Liver (tissue), 9 donors: ENCODE measurements around the gene FUT9. TPM values are rescaled to one million over a fixed set of nuclear protein-coding genes. Genes with fewer than 3 reads are reported as not detected.

Experiments
- DNase-seq: peaks from one replicate; pipeline ENCODE4 v3.0.0-alpha.2; 2017; ENCODE audit warnings: low spot score
- H3K27ac ChIP-seq, 2 donors: one replicate each; pipeline ENCODE4 v1.7.0; 2013; ENCODE audit warnings: inconsistent platforms in 2 of 2, low read length in 2 of 2, control low read depth in 1 of 2, low read depth in 1 of 2, mild to moderate bottlenecking in 1 of 2
- H3K27me3 ChIP-seq, 4 donors: one replicate each; pipeline versions ENCODE4 v1.6.1 to v1.7.0; 2013; ENCODE audit warnings: low read length in 3 of 4, inconsistent platforms in 1 of 4, mild to moderate bottlenecking in 1 of 4, moderate library complexity in 1 of 4; ENCODE audit not compliant: control insufficient read depth in 4 of 4, insufficient read depth in 4 of 4
- H3K36me3 ChIP-seq, 4 donors: one replicate each; pipeline versions ENCODE4 v1.6.1 to v1.7.0; 2013; ENCODE audit warnings: low read length in 3 of 4, mild to moderate bottlenecking in 3 of 4, low read depth in 1 of 4, moderate library complexity in 1 of 4; ENCODE audit not compliant: control insufficient read depth in 4 of 4, insufficient read depth in 3 of 4
- H3K4me1 ChIP-seq, 4 donors: one replicate each; pipeline versions ENCODE4 v1.6.1 to v1.7.0; 2013; ENCODE audit warnings: low read length in 3 of 4, mild to moderate bottlenecking in 3 of 4, moderate library complexity in 1 of 4; ENCODE audit not compliant: control insufficient read depth in 4 of 4, insufficient read depth in 4 of 4
- H3K4me3 ChIP-seq, 3 donors: one replicate each; pipeline versions ENCODE4 v1.6.1 to v1.7.0; 2013; ENCODE audit warnings: low read length in 3 of 3, control low read depth in 1 of 3, low read depth in 1 of 3, mild to moderate bottlenecking in 1 of 3
- H3K9ac ChIP-seq, 2 donors: one replicate each; pipeline ENCODE4 v1.7.0; 2013; ENCODE audit warnings: low read length in 2 of 2, mild to moderate bottlenecking in 2 of 2, moderate library complexity in 2 of 2, control low read depth in 1 of 2, low read depth in 1 of 2
- H3K9me3 ChIP-seq, 4 donors: one replicate each; pipeline versions ENCODE4 v1.6.1 to v1.7.0; 2013; ENCODE audit warnings: low read length in 3 of 4; ENCODE audit not compliant: control insufficient read depth in 4 of 4
- CTCF ChIP-seq: fragments of 150-350 bp; IDR thresholded peaks from 2 replicates; pipeline ENCODE4 v1.5.1; 2017; ENCODE audit warnings: improper control_type of control experiment, low read depth, low read length; ENCODE audit not compliant: missing input control
- EGR1 ChIP-seq, 2 donors: IDR thresholded peaks; 2 replicates each; pipeline ENCODE4 v1.6.1; 2016 to 2018; ENCODE audit warnings: antibody characterized with exemption in 2 of 2, low read depth in 2 of 2
- FOXA1 ChIP-seq: IDR thresholded peaks from 2 replicates; pipeline ENCODE4 v1.6.1; 2016; ENCODE audit warnings: antibody characterized with exemption
- FOXA2 ChIP-seq: IDR thresholded peaks from 2 replicates; pipeline ENCODE4 v1.6.1; 2016; ENCODE audit warnings: antibody characterized with exemption
- GABPA ChIP-seq, 2 donors: IDR thresholded peaks in 1 of 2; conservative IDR thresholded peaks in 1 of 2; 2 replicates each; pipeline ENCODE4 v1.6.1; 2016; ENCODE audit warnings: antibody characterized with exemption in 2 of 2, mild to moderate bottlenecking in 1 of 2, moderate library complexity in 1 of 2
- HNF4A ChIP-seq, 2 donors: conservative IDR thresholded peaks; 2 replicates each; pipeline ENCODE4 v1.6.1; 2016; ENCODE audit warnings: antibody characterized with exemption in 2 of 2, mild to moderate bottlenecking in 2 of 2
- HNF4G ChIP-seq: IDR thresholded peaks from 2 replicates; pipeline ENCODE4 v1.6.1; 2016; ENCODE audit warnings: antibody characterized with exemption
- JUND ChIP-seq, 2 donors: IDR thresholded peaks; 2 replicates each; pipeline ENCODE4 v1.6.1; 2016; ENCODE audit warnings: antibody characterized with exemption in 2 of 2
- NR2F2 ChIP-seq: IDR thresholded peaks from 2 replicates; pipeline ENCODE4 v1.6.1; 2016; ENCODE audit warnings: antibody characterized with exemption
- RXRA ChIP-seq, 2 donors: IDR thresholded peaks; 2 replicates each; pipeline ENCODE4 v1.6.1; 2017 to 2018; ENCODE audit warnings: antibody characterized with exemption in 2 of 2, mild to moderate bottlenecking in 1 of 2
- SP1 ChIP-seq: IDR thresholded peaks from 2 replicates; pipeline ENCODE4 v1.6.1; 2018; ENCODE audit warnings: antibody characterized with exemption, mild to moderate bottlenecking
- TAF1 ChIP-seq: conservative IDR thresholded peaks from 2 replicates; pipeline ENCODE4 v1.6.1; 2016; ENCODE audit warnings: antibody characterized with exemption, mild to moderate bottlenecking
- ZBTB33 ChIP-seq: IDR thresholded peaks from 2 replicates; pipeline ENCODE4 v1.6.1; 2016; ENCODE audit warnings: antibody characterized with exemption
- WGBS: extraction: QIAGEN DNeasy Blood & Tissue Kit; methylation state at CpG from one replicate; pipeline ENCODE4 v1.1.7; 2013; 5-methylcytosine and 5-hydroxymethylcytosine counted together
- polyA plus RNA-seq, 2 donors: library from polyadenylated mRNA; stranded (reverse) in 1 of 2; unstranded in 1 of 2; fragments of 200-250 nt in 1 of 2; fragments of >200 nt in 1 of 2; fragmentation: Nextera tagmentation in 1 of 2; extraction: Ambion mirVana in 1 of 2; gene quantifications; one replicate each; pipeline versions ENCODE4 v1.2.1 to v1.2.3, GENCODE V29; 2013 to 2015
- total RNA-seq, 2 donors: library from RNA; depleted of rRNA; stranded (reverse); fragments of >200 nt; gene quantifications; one replicate each; pipeline ENCODE4 v1.2.3, GENCODE V29; 2014
- TF ChIP-seq, protein P1 (sequence below): IDR thresholded peaks from 2 replicates; pipeline ENCODE4 v1.6.1; 2016; ENCODE audit warnings: antibody characterized with exemption, mild to moderate bottlenecking
- TF ChIP-seq, protein P2 (sequence below): IDR thresholded peaks from 2 replicates; pipeline ENCODE4 v1.6.1; 2016; ENCODE audit warnings: antibody characterized with exemption
- TF ChIP-seq, protein P3 (sequence below): IDR thresholded peaks from 2 replicates; pipeline ENCODE4 v1.6.1; 2016; ENCODE audit warnings: antibody characterized with exemption
- donor health status: healthy.
- donor health status: healthy.
- donor health status: healthy.
- donor health status: healthy.
- donor health status: healthy.

The FUT9 gene
- total and polyA plus RNA-seq, 4 donors = not detected

- H3K4me1 ChIP-seq = no peaks in the 10 kb centered on the region
- H3K9ac ChIP-seq = no peak overlapping the region
- TF ChIP-seq GABPA (IDR thresholded peaks at IDR 0.05 in 1 of 2, conservative IDR thresholded peaks at IDR 0.05 in 1 of 2) (no peak), CTCF (no peak), TAF1 (no peak)
- TF ChIP-seq, protein P1, sequence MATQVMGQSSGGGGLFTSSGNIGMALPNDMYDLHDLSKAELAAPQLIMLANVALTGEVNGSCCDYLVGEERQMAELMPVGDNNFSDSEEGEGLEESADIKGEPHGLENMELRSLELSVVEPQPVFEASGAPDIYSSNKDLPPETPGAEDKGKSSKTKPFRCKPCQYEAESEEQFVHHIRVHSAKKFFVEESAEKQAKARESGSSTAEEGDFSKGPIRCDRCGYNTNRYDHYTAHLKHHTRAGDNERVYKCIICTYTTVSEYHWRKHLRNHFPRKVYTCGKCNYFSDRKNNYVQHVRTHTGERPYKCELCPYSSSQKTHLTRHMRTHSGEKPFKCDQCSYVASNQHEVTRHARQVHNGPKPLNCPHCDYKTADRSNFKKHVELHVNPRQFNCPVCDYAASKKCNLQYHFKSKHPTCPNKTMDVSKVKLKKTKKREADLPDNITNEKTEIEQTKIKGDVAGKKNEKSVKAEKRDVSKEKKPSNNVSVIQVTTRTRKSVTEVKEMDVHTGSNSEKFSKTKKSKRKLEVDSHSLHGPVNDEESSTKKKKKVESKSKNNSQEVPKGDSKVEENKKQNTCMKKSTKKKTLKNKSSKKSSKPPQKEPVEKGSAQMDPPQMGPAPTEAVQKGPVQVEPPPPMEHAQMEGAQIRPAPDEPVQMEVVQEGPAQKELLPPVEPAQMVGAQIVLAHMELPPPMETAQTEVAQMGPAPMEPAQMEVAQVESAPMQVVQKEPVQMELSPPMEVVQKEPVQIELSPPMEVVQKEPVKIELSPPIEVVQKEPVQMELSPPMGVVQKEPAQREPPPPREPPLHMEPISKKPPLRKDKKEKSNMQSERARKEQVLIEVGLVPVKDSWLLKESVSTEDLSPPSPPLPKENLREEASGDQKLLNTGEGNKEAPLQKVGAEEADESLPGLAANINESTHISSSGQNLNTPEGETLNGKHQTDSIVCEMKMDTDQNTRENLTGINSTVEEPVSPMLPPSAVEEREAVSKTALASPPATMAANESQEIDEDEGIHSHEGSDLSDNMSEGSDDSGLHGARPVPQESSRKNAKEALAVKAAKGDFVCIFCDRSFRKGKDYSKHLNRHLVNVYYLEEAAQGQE = no peak
- no peak overlapping the region for H3K27ac ChIP-seq
- no peaks in the 10 kb centered on the region for H3K36me3 ChIP-seq
- DNase-seq = no peak
- 58% methylated on average over 2 of the region's 2 CpGs for WGBS
- no peaks in the 10 kb centered on the region for H3K9me3 ChIP-seq
- H3K4me3 ChIP-seq = no peak overlapping the region
- no peaks in the 10 kb centered on the region for H3K27me3 ChIP-seq
These were observed 211.4 kb downstream of the FUT9 start for GRCh38 chr6:96227135-96227534.

GRCh38 chr6:96234444-96234843, 218.7 kb downstream of the FUT9 start:
- no peak for DNase-seq
- Histone ChIP-seq H3K36me3 (no peaks in the 10 kb centered on the region), H3K4me3 (no peak overlapping the region), H3K27me3 (no peaks in the 10 kb centered on the region), H3K4me1 (no peaks in the 10 kb centered on the region), H3K27ac (no peak overlapping the region), H3K9ac (no peak overlapping the region), H3K9me3 (no peaks in the 10 kb centered on the region)
- WGBS = 61% methylated on average over 2 of the region's 2 CpGs
- TF ChIP-seq SP1 = no peak

DNA sequence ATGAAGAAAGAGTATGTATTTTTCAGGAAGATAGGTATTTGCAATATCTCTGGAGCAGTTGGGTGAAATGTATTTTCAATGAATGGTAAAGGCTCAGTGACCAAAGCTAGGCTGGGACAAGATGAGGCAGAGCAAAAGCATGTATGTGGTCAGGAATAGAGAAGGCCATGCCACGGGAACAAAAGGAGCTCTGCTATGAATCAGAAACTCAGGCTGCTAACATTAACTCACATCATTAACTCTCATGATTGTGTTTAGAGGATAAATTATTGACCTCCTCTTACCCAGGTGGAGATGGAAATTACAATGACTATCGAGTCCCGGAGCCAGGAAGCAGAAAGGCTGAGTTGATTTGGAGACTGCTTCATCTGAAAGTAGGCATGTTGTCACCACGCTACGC, 220.2 kb downstream of the FUT9 start:
- Histone ChIP-seq H3K4me3 (no peak overlapping the region), H3K27me3 (no peaks in the 10 kb centered on the region), H3K27ac (no peak overlapping the region), H3K9me3 (no peaks in the 10 kb centered on the region), H3K36me3 (no peaks in the 10 kb centered on the region), H3K9ac (no peak overlapping the region), H3K4me1 (no peaks in the 10 kb centered on the region)
- DNase-seq = no peak
- 79% methylated on average over 5 of the region's 5 CpGs for WGBS
- TF ChIP-seq, protein P2, sequence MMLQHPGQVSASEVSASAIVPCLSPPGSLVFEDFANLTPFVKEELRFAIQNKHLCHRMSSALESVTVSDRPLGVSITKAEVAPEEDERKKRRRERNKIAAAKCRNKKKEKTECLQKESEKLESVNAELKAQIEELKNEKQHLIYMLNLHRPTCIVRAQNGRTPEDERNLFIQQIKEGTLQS = no peak
- TF ChIP-seq CTCF = no peak
- TF ChIP-seq ZBTB33 = no peak
- no peak for TF ChIP-seq EGR1 (IDR thresholded peaks at IDR 0.05; ENCODE audit: low read depth in 2 of 2)
- no peak for TF ChIP-seq RXRA (IDR thresholded peaks at IDR 0.05)
- TF ChIP-seq GABPA (IDR thresholded peaks at IDR 0.05 in 1 of 2, conservative IDR thresholded peaks at IDR 0.05 in 1 of 2) = no peak
- TF ChIP-seq HNF4A (conservative IDR thresholded peaks at IDR 0.05) = no peak
- TF ChIP-seq NR2F2 = no peak
- no peak for TF ChIP-seq FOXA1
- no peak for TF ChIP-seq SP1
- TF ChIP-seq TAF1 = no peak
- no peak for TF ChIP-seq HNF4G
- TF ChIP-seq, protein P3, sequence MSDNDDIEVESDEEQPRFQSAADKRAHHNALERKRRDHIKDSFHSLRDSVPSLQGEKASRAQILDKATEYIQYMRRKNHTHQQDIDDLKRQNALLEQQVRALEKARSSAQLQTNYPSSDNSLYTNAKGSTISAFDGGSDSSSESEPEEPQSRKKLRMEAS = no peak
- no peak for TF ChIP-seq FOXA2
- TF ChIP-seq JUND (IDR thresholded peaks at IDR 0.05) = no peak
